ENCODE measurements around the gene DAPK1. TPM values are rescaled to one million over a fixed set of nuclear protein-coding genes. Genes with fewer than 3 reads are reported as not detected.
A peak's percentile ranks its signal among the peaks of the same experiment; 100 is the strongest.

Gene DAPK1
- total RNA-seq, 1 donor from 2014 or later, result 168 TPM

DNA sequence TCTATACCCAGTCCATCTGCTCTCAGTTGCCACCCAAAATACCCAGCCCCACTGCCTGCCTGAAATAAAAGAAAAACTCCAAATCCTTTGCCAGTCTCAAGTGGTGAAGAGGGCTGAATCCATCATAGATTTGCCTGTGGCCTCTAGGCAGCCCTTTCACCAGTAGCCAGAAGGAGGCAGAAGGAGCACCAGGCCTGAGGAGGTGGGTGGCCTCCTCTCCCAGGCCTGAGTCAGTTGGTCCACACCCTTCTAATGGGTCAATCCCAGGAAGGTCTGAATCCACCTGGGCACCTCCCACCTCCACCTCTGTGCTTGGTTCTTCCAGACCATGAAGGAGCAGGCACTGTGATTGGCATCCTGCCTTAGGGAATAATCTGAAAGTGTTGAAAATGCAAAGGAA, 97.0 kb downstream of the DAPK1 start:
- no peak for TF ChIP-seq CTCF (IDR thresholded peaks at IDR 0.05)
- Histone ChIP-seq H3K36me3 (no peaks in the 10 kb centered on the region), H3K27me3 (no peaks in the 10 kb centered on the region), H3K27ac (peak overlapping the region; percentile 65), H3K9me3 (no peaks in the 10 kb centered on the region), H3K4me1 (peaks cover 78% of the 10 kb centered on the region), H3K4me3 (no peak overlapping the region)
- ATAC-seq, result peak; percentile 2
- intact Hi-C loops (cut with DNase I), result no loop called here
- no peak for DNase-seq

GRCh38 chr9:87595610-87596009, 97.9 kb downstream of the DAPK1 start:
- DNase-seq (no peak), ATAC-seq (peak; percentile 32)
- no peak for TF ChIP-seq CTCF (IDR thresholded peaks at IDR 0.05)
- intact Hi-C loops (cut with DNase I), result no loop called here
- H3K9me3 ChIP-seq, result no peaks in the 10 kb centered on the region
- H3K27ac ChIP-seq, result peak overlapping the region; percentile 65
- no peak overlapping the region for H3K4me3 ChIP-seq
- H3K27me3 ChIP-seq, result no peaks in the 10 kb centered on the region
- peaks cover 87% of the 10 kb centered on the region for H3K4me1 ChIP-seq
- H3K36me3 ChIP-seq, result no peaks in the 10 kb centered on the region

GRCh38 chr9:87596862-87597261, 99.2 kb downstream of the DAPK1 start:
- Histone ChIP-seq H3K4me3 (no peak overlapping the region), H3K27ac (peak overlapping the region; percentile 65), H3K27me3 (no peaks in the 10 kb centered on the region), H3K4me1 (peaks cover 96% of the 10 kb centered on the region), H3K9me3 (no peaks in the 10 kb centered on the region), H3K36me3 (no peaks in the 10 kb centered on the region)
- peak; percentile 69 for DNase-seq
- intact Hi-C loops (cut with DNase I), result no loop called here
- peak; percentile 42 for ATAC-seq
- no peak for TF ChIP-seq CTCF (IDR thresholded peaks at IDR 0.05)

DNA sequence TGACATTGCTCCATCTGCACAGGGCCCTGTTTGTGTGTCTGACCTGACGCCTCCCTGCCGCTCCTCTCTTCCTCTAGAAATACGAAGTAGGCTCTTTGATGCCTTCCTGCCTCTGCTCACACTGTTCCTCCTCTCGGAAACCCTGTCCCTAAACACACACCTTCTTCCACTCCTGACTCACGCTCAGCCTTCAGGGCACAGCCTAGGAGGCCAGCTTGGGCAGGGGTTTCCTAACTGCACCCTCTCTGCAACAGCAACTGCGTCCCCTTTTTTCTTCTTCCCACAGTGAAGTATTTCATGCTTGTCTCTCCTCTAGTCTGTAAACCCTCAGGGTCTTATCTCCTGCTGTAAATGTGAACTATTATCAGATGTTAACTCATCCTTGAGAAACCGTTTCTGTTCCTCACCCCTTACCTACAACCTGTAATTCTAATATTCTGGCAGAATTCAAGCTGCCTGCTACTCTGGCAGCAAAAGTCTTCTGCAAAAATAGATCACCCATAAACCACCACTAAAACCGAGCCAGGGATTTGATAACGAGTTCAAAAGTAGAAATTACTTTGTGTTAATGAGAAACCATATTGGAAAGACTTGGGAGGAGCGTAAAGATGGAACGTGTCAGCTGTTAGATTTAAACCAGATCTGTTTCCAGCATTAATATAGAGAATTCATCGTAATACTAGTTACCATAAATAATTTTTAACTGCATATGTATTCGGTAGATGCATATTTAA, 100.2 kb downstream of the DAPK1 start:
- Histone ChIP-seq H3K27me3 (no peaks in the 10 kb centered on the region), H3K9me3 (no peaks in the 10 kb centered on the region), H3K4me3 (no peak overlapping the region), H3K4me1 (peaks cover 88% of the 10 kb centered on the region), H3K36me3 (no peaks in the 10 kb centered on the region), H3K27ac (peak overlapping the region; percentile 65)
- ATAC-seq, result no peak
- TF ChIP-seq CTCF (IDR thresholded peaks at IDR 0.05), result no peak
- DNase-seq, result no peak
- intact Hi-C loops (cut with DNase I), result no loop called here

DNA sequence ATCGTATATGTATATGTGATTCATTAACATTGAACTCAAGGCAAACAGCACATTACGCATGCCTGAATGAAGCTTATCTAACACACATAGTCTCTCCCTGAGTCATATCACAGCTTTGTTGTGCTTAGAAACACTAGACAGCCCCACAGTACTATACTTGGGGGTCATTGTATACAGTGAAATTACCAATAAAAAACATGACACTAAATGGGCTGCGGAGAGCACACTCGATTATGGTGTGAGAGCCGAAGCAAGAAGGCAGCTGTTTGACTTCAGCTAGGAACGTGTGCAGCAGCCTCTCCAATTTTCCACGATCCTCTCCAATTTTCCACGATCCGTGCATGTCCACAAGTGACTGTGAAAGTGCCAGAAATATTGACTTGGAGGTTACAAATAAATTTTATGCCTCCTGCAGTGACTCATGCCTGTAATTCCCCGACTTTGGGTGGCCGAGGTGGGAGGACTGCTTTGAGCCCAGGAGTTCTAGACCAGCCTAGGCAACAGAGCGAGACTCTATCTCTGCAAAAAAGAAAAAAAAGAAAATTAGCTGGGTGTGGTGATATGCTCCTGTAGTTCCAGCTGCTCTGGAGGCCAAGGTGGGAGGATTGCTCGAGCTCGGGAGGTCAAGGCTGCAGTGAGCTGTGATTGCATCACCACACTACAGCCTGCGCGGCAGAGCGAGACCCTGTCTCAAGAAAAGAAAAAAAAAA, 102.4 kb downstream of the DAPK1 start:
- H3K27ac ChIP-seq, result peak overlapping the region; percentile 78
- ATAC-seq, result peak; percentile 13
- no peak for DNase-seq

More for the DNA sequence above, 102.4 kb downstream of the DAPK1 start:
- no peaks in the 10 kb centered on the region for H3K9me3 ChIP-seq
- intact Hi-C loops (cut with DNase I), result no loop called here
- TF ChIP-seq CTCF (IDR thresholded peaks at IDR 0.05), result no peak
- H3K4me3 ChIP-seq, result no peak overlapping the region
- no peaks in the 10 kb centered on the region for H3K27me3 ChIP-seq
- H3K4me1 ChIP-seq, result peaks cover 66% of the 10 kb centered on the region
- peaks cover 4% of the 10 kb centered on the region for H3K36me3 ChIP-seq

Measured in upper lobe of right lung (tissue), 1 donor.